Peyer's patch (tissue), 4 donors: ENCODE results near the gene HOXA4. TPM values are rescaled to one million over a fixed set of nuclear protein-coding genes. Genes with fewer than 3 reads are reported as not detected.

ENCODE experiments used
- DNase-seq, 3 donors: peaks; one replicate each; pipeline ENCODE4 v3.0.0-alpha.2; 2017 to 2019
- H3K27ac ChIP-seq, 4 donors: fragments of 200-600 bp; sonication (generic); one replicate each; pipeline ENCODE4 v1.5.1; 2016 to 2019
- H3K27me3 ChIP-seq, 2 donors: fragments of 200-600 bp; sonication (generic); one replicate each; pipeline ENCODE4 v1.5.1; 2019
- H3K36me3 ChIP-seq, 3 donors: fragments of 200-600 bp; sonication (generic); one replicate each; pipeline ENCODE4 v1.5.1; 2016 to 2019
- H3K4me1 ChIP-seq, 4 donors: fragments of 200-600 bp; sonication (generic); one replicate each; pipeline ENCODE4 v1.5.1; 2016 to 2019
- H3K4me3 ChIP-seq, 4 donors: fragments of 200-600 bp; sonication (generic); 1 replicate in 3 of 4; 2 replicates in 1 of 4; pipeline ENCODE4 v1.5.1; 2016 to 2019; ENCODE audit warnings: mild to moderate bottlenecking in 1 of 4
- H3K9me3 ChIP-seq, 4 donors: fragments of 200-600 bp; sonication (generic); one replicate each; pipeline ENCODE4 v1.5.1; 2016 to 2019; ENCODE audit warnings: mild to moderate bottlenecking in 1 of 4
- CTCF ChIP-seq, 6 experiments: fragments of 450-650 bp in 4 of 6; fragments of 200-600 bp in 2 of 6; sonication (generic) in 1 of 6; IDR thresholded peaks; one replicate each; pipeline ENCODE4 v1.5.1; 2017 to 2019; ENCODE audit warnings: antibody characterized with exemption in 6 of 6, mild to moderate bottlenecking in 3 of 6, moderate library complexity in 1 of 6
- POLR2A ChIP-seq, 2 donors: fragments of 450-650 bp; IDR thresholded peaks; one replicate each; pipeline ENCODE4 v1.5.1; 2017; ENCODE audit warnings: antibody characterized with exemption in 2 of 2, mild to moderate bottlenecking in 2 of 2, moderate library complexity in 2 of 2
- total RNA-seq, 4 donors: library from RNA; depleted of rRNA; stranded (reverse); fragments of >200 nt; gene quantifications; one replicate each; pipeline ENCODE4 v1.1.0, GENCODE V29; 2016

Gene HOXA4
- total RNA-seq, 4 donors from 2014 or later = 2.6 to 11.5 (median 5.9) TPM

GRCh38 chr7:27171637-27172314 is 41.2 kb upstream of the HOXA4 start:
- DNase-seq = peak in 2 of 3 donors; percentile 54 to 68
- TF ChIP-seq CTCF (IDR thresholded peaks at IDR 0.05) = no peak
- peak in 1 of 2 donors; percentile 16 for TF ChIP-seq POLR2A (IDR thresholded peaks at IDR 0.05)
- H3K4me3 ChIP-seq = peak overlapping the region in 3 of 4 donors; percentile 37 to 84 (median 81)
- H3K9me3 ChIP-seq = no peaks in the 10 kb centered on the region
- peaks cover 0 to 16% of the 10 kb centered on the region in 2 donors for H3K27me3 ChIP-seq
- no peaks in the 10 kb centered on the region for H3K36me3 ChIP-seq
- H3K4me1 ChIP-seq = peaks cover 0 to 22% (median 11%) of the 10 kb centered on the region in 4 donors
- peak overlapping the region in 3 of 4 donors; percentile 85 to 88 (median 87) for H3K27ac ChIP-seq

- Histone ChIP-seq H3K36me3 (no peaks in the 10 kb centered on the region), H3K4me3 (peak overlapping the region in 2 of 4 donors; percentile 81 to 84), H3K27me3 (peaks cover 0 to 21% of the 10 kb centered on the region in 2 donors), H3K9me3 (peaks cover 0 to 3% (median 0%) of the 10 kb centered on the region in 4 donors), H3K4me1 (peaks cover 0 to 24% (median 13%) of the 10 kb centered on the region in 4 donors), H3K27ac (peak overlapping the region in 3 of 4 donors; percentile 85 to 88 (median 87))
- TF ChIP-seq POLR2A (IDR thresholded peaks at IDR 0.05) (no peak), CTCF (IDR thresholded peaks at IDR 0.05) (no peak)
- peak in 2 of 3 donors; percentile 74 to 77 for DNase-seq
Measured at GRCh38 chr7:27171325-27171636, 40.7 kb upstream of the HOXA4 start.

DNA sequence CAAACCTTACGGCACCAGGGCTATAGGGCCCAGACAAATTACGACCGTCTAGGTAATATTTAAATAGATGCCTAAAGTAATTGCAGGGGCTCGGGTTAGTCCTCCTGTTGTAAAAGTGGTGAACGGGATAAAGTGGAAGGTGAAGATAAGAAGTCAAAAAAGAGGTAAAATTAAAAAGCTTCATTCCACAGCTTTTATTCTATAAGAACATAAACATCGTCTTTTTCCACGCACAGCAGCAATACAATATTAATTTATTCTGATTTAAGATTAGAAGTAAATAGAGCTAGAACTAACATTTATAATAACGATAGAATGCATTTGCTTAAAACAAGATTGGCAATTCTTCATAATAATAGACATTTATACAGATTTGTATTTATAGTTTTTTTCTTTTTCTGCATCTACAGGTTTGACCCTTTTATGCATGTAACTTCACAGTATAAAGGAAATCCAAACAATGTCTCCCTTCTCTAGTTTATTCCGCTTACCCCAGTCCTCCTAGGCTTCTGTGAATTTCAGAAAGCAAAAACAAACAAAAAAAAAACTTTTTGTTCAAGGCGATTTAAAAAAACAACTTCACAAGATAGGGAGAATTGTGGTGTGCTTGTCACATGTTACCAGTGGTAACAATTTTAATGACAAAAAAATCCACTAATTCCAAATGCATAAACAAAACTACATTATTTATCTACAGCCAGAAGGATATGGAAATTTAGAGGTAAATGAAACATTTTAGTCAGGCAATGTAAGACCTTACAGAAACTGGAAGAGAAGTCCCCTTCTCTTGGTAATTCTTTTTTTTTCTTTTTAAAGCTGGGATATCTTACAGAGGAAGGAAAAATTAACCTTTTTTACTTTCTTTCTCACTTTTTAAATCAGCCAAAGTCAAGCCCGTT is 40.1 kb upstream of the HOXA4 start:
- H3K4me3 ChIP-seq = peak overlapping the region in 3 of 4 donors; percentile 33 to 84 (median 81)
- TF ChIP-seq POLR2A (IDR thresholded peaks at IDR 0.05) (no peak), CTCF (IDR thresholded peaks at IDR 0.05) (no peak)
- H3K36me3 ChIP-seq = no peaks in the 10 kb centered on the region
- peaks cover 0 to 9% (median 0%) of the 10 kb centered on the region in 4 donors for H3K9me3 ChIP-seq
- H3K27me3 ChIP-seq = peaks cover 0 to 22% of the 10 kb centered on the region in 2 donors
- peaks cover 0 to 28% (median 16%) of the 10 kb centered on the region in 4 donors for H3K4me1 ChIP-seq
- no peak for DNase-seq
- peak overlapping the region in 3 of 4 donors; percentile 85 to 89 (median 87) for H3K27ac ChIP-seq

DNA sequence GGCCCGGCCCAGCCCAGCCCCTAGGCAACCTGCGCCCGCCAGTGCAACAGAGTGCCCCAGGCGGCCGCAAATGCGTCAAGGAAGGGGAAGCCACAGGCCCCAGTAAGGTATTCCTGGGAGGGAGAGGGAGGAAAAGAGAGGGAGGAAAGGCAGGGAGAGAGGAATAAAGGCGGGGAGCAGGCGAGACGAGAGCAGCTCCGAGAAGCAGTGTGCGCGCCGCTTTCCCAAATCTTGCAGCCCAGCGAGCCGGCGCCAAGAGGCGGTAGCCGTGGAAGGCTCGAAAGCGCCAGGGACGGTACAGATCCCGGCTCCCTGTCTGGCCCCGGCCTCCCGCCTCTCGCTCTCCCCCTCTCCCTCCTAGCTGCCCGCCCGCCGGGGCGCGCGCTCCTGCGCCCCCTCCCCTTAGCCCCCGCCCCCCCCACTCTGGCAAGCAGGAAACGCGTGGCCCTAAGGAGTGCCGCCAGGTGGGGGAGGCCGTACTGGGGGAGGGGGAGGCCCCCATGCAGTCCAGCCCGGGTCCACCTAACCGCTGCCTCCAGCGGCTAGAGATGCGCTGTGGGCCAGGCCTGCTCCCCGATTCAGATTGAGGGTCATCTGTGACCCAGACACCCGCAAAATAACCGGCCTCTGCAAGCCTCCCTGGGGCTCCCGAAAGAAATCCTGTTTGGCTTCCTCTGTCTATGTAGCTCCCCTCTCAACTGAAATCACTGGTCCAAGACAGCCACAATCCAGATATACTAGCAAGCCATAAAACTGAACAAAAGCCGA is 39.3 kb upstream of the HOXA4 start:
- no peak for TF ChIP-seq CTCF (IDR thresholded peaks at IDR 0.05)
- TF ChIP-seq POLR2A (IDR thresholded peaks at IDR 0.05) = no peak
- H3K27ac ChIP-seq = peak overlapping the region; percentile 51 to 89 (median 77)
- peaks cover 0 to 13% (median 0%) of the 10 kb centered on the region in 4 donors for H3K9me3 ChIP-seq
- peaks cover 0 to 27% (median 12%) of the 10 kb centered on the region in 4 donors for H3K4me1 ChIP-seq
- peaks cover 0 to 22% of the 10 kb centered on the region in 2 donors for H3K27me3 ChIP-seq
- peak in 2 of 3 donors; percentile 48 to 68 for DNase-seq
- peak overlapping the region; percentile 11 to 81 (median 45) for H3K4me3 ChIP-seq
- no peaks in the 10 kb centered on the region for H3K36me3 ChIP-seq
